HG03521 (cell line): ENCODE results near the gene AUH.

Source experiments
- ATAC-seq: cut with Tn5 transposase; IDR thresholded peaks from one replicate; pipeline ENCODE4 v1.9.1; 2021; ENCODE audit warnings: mild to moderate bottlenecking, moderate library complexity; ENCODE audit not compliant: unreplicated experiment

The AUH gene

DNA sequence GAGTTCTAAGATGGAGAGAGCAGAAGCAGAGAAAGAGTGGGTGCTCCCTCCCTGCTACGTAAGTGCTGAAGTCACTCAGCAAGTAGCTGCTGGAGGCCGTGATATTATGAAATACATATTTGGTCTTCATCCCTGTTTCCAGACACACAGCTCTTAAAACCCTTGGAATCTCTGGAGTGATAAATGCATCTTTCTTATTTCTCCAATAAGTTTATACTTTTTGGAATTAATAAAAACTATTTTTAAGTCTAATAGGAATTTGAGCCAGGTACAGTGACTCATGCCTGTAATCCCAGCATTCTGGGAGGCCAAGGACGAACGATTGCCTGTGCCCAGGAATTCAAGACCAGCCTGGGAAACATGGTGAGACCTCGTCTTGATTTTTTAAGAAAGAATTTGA lies 60.6 kb downstream of the AUH start:
- ATAC-seq, result no peak

DNA sequence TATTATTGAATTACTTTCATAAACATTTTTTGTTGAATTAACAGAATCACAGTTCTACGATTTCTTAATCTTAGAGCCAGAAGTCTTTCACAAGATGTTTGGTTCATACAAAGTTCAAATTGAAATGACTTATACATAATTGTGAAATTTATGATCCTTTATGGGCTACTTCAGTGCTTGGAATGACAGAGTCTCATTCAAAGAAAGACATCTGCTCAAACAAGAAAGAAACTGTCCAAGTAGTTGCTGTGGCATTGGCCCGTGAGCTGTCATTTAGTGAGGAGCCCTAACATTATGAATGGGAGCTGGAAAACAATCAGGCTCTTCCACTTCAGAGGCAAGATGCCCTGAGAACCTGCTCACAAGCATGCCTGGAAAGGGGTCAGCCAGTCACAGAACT lies 63.4 kb downstream of the AUH start:
- no peak for ATAC-seq

DNA sequence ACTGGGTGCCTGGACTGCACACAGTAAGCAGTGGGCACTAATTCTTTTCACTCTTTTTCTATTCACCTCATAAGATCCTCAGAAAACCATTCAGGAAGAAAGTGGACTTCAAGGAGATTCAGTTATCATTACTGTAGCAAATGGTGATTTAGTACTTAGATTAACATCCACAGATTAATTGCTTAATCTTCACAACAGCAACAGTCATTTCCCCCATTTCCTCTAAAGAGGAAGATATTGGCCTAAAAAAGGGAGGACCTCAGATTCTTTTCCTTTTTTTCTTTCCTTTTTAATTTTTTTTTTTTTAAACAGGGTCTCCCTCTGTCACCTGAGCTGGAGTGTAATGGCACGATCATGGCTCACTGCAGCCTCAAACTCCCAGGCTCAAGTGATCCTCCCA lies 64.4 kb downstream of the AUH start:
- ATAC-seq, result no peak

DNA sequence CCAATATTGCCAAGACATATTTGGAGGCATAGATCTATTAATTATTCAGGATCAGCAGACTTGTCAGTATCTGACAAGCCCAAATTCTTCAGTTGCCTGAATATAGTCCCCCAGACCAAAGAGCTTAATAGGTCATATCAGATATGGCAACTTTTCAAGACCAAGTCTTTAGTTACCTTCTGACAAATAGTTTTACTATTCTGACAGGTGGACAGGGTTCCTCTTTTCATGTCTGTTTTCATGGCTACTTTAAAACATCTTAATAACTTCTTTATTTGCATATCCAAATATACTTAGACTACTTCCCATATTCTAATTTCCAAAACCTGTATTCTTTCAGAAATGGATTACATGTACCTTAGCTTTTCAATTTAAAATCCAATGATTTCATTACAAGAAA lies 65.4 kb downstream of the AUH start:
- no peak for ATAC-seq

DNA sequence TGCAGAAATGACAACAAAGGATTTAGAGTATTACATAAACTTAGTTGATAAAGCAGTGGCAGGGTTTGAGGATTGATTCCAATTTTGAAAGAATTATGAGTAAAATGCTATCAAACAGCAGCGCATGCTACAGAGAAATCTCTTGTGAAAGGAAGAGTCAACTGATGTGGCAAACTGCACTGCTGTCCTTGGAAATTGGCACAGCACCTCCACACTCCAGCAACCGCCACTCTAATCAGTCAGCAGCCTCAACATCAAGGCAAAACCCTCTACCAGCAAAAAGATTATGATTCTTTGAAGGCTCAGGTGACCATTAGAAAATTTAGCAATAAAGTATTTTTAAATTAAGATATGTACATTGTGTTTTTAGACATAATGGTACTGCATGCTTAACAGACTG lies 66.4 kb downstream of the AUH start:
- ATAC-seq, result no peak

DNA sequence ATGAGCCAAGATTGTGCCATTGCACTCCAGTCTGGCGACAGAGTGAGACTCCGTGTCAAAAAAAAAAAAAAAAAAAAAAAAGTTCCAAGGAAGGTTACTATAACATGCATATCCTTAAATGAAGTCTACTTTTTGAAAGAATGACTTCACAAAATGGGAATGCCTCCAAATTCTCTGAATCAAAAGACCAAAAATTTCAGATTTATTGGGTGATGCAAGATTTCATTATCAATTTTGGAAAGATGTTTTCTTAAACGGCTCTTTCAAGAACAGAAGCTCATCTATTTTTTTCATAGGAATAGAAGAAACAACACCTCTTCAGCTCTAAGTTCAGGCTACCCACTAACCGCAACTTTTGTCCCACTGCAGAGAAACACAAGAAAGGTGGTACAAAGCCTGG lies 69.9 kb downstream of the AUH start:
- no peak for ATAC-seq

DNA sequence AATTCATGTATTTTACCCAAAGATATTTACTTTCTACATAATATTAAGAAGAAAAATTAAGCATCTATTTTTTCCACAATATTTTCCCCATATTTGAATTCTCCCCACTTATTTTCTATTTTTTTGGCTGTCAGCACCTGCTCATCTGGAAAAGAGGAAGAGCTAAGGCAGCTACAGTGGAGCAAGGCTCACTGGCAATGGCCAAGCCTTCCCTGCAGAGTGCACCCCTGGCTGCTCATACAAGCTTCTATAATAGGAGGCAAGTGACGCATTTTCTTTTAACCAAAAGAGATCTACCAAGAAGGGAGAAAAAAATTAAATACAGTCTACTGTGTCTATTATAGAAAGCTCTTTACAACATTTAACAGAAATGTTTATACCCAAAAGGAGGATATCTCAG lies 72.5 kb downstream of the AUH start:
- no peak for ATAC-seq

DNA sequence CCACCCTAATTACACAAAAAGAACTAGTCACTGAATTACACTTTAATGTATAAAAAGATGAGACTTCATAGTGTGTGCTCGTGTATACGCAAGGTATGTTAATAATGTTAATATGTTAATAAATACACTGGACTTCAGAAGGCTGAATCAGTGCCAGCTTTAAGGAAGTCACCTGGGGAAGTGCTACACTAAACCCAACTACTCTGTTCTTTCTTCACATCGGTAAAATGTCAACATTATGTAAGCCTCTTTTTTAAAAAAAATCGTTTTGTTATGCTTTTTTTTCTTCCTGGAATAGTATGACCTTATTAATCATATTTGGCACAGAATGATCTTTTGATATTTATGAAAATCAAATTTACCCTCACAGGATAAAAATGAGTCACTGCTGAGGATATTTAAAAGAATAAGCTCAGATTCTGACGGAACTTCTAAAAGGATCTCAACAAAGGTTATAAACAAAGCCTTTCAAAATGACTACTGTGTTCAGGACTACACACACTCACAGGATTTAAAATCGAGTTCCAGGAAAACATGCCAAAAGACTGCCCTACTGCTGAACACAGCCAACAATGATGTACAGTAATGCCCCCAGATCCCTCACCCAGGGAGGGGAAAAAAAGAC lies 75.9 kb downstream of the AUH start:
- ATAC-seq, result no peak

DNA sequence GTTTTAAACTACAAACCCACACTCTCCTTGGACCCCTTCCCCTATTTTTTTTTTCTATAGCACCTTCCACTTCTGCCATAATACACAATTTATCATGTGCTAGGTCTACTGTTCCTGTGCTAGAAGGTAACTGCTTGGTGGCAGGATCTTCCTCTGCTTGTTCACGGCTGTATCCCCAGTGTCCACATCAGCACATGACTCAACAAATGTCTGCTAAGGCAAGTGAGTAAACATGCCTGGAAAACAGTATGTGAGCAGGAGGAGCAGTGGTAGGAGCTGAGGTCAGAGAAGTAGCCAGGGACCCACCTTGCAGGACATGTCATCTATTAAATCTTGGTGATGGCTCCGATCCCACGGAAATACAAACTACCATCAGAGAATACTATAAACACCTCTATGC lies 79.4 kb downstream of the AUH start:
- ATAC-seq, result no peak

DNA sequence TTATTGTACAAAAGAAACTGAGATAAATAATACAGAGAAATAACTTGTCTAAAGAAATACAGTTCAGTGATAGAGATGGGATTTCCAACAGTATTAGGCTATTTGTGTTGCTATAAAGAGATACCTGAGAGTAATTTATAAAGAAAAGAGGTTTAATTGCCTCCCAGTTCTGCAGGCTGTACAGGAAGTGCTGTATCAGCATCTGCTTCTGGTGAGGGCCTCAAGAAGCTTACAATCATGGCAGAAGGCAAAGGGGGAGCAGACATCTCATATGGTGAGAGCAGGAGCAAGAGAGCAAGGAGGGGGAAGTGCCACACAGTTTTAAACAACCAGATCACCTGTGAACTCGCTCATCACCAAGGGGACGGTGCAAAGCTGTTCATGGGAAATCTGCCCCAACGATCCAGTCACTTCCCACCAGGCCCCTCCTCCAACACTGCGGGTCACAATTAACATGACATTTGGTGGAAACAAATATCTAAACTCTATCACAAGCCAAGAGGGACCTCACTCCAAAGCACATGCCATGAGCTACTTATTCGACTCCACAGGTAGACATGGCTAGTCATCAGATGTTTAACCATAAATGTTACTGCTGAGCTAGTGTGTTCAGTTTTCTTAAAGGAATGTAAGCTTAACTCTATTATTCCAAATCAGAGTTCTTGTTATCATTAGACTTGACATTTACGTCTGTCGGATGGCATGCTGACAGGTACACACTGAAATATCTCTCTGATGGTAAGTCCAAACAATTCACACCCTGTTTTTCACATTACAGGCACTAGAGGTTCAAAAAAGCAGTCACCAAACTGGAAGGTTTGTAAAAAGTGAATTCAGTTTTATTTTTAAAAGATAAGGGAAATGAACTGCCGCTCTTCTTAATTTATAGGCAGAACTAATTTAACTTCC lies 82.2 kb downstream of the AUH start:
- no peak for ATAC-seq

DNA sequence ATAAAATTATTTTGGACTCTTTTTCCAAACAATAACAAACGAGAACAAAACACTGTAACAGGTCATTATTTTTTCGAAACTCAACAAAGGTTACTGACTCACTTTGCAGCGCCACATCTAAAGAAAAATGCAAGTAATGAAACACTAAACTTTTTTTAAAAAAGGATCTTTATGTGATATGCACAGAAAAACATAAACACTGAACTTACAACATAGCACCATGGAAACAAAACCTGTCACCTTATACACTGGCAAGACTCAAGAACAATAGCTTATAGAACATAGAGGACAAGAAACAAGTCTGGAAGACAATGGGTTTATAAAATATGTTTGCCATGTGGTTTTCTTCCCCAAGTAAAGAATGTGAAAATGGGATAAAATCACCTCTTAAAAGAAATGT lies 85.2 kb downstream of the AUH start:
- ATAC-seq, result no peak

DNA sequence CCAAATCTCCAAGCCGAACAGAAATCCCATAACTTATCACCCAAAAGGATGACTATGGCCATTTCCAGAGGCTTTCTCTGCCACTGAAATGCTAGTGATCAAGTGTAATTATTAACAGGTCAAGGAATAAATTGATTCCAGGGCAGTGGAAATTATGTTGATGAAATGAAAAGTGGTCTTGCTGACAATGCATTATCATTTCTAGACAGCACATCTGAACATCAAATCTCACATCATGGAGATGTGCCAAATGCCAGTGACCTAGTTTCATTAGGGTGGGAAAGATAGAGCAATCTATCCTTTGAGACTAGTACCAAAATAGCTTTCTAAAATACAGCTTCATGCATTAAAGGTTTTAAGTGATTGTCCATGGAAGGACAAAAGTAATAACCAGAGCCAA lies 86.1 kb downstream of the AUH start:
- ATAC-seq, result no peak

DNA sequence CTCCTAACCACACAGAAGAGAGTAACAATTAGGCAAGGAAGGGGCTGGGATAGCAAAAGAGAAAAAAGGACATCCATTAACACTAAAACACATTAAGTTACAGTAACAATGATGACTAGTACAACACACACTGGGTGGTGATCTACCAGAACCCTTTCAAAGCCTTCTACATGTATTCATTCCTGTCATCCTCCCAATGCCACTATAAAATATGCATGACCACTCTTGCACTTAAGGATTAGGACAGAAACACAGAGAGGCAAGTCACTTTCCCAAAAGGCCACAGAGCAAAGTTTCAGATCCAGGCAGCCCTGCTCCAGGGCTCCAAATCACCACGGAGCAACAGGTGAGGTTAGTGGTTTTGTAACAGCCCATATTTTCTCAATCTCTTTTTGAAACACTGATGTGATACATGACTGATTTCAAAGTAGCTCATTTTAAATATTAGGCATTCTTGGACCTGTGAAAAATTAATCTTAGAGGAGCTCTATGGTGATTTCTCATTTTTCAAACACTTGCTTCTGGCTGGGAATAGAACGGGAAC lies 86.7 kb downstream of the AUH start:
- ATAC-seq, result no peak

DNA sequence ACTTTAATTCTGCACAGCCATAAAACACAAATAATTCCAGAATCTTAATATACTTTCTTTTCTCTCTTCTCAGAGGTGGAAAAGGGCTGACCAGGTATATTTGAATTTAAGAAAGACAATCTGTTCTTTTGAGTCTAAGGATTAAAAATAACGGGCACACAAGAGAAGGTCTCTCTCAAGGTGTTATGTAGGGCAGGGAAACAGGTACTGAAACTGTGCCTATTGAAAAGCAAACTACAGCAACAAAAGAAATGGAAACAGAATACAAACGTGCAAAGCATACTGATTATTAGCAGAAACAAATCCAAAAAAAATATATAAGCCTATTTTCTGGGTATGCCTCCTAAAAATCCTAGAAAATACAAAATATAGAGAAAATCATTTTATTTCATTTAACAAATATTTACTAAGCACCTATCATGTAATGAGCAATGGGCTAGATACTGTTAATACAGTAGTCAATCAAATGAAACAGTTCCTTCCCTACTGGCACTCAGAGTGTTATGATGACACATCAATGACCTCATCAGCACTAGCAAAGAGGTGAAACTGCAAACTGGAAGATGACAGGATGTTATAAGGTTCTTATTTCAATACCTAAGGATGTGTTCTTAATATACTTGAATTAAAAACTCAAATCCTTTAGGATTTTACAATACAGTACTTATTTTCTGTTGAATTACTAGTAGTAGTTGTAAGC lies 87.7 kb downstream of the AUH start:
- no peak for ATAC-seq

DNA sequence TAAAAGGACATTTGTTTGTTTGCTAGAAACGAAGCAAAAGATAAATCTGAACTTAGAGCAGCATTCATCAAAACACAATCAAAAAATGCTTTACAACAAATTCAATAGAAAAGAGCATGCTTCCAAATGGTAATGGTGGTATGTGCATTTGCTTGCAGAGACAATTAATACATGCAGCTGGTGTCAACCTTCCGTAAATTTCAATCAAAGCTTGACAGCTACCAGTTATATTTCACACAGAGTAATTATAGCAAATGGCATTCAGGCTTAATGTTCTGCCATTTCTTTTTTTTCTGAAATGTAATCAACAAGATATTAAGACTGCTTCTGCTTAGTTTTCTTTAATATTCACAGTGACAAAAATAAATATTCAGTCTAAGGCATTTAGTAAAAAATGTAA lies 90.6 kb downstream of the AUH start:
- ATAC-seq, result no peak

DNA sequence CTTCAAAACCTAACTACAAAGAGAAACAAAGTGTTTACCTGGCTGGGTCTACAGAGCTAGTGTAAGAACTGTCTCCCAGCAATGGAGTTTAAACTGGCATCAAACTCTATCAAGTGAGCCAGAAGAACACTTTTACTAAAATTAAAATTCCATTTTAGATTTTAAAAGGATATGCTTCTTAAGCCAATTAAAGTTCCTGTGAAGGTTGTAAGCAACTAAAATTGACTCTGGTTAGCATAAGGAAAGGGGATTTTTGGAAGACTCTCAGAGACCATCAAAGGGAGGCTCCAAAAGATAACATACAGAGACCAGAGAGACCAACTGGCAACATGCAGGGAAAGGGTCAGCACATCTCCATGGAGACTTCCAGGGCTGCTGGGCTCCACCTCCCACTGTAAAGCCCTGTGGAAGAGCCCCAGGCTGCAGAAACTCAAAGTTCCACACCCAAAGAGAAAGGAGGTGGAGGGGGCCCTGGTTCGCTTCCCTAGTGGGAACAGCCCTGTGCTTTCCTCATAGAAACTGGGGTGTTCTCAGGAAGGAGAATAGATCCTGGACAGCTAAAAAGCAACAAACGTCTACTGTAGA lies 91.7 kb downstream of the AUH start:
- no peak for ATAC-seq

DNA sequence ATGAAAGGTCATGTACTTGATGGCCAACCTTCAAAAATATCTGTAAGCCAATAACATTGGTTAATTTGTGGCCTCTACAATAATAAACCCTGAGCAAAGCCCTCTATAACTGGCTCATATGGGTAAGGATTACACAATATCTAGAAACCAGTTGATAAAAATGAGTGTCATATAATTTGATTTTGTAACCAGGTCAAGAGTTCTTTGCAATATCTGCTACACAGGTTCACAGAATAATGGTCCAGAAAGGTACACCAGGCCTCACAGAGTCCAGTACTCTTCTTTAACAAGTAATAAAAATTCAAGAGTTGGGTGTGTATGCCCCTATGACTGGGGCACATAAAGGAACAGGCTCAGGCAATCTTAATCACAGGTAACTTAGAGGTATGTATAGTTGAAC lies 95.3 kb downstream of the AUH start:
- ATAC-seq, result no peak

DNA sequence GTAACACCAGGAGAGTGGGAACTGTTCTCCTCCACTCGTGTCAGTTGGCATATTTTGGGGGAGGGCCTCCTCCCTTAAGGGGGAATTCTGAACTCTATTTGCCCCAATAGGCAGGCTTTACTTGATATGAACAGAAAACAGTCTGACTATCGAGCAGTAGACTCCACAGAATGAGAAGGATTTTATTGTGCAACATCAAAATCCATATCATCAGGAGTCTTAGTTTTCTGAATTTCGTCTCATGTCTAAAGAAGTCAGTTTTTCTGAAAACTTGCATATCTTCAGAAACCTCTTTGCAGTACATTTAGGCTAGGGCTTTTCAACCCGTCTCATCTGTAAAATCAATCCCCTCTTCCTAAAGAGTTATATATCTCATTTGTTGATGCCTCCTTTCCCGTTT lies 96.2 kb downstream of the AUH start:
- ATAC-seq, result no peak

DNA sequence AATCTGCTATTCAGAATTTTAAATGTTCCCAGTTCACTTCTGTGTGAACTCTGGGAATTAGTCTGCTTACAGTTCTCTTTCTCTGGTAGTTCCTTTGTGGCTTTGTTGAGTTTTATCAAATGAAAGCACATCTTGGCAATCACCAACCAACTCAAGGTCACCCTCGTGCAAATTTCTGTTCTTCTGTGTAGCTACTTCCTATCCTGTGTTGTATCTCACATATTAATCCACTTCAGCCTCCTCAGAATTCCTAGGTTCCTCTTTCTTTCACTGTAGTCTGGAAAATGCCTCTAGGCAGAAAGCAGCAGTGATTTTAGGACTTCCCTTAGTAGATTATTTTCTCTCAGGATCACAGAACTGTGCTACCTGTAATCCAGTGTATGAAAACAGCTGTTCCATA lies 100.3 kb downstream of the AUH start:
- no peak for ATAC-seq

DNA sequence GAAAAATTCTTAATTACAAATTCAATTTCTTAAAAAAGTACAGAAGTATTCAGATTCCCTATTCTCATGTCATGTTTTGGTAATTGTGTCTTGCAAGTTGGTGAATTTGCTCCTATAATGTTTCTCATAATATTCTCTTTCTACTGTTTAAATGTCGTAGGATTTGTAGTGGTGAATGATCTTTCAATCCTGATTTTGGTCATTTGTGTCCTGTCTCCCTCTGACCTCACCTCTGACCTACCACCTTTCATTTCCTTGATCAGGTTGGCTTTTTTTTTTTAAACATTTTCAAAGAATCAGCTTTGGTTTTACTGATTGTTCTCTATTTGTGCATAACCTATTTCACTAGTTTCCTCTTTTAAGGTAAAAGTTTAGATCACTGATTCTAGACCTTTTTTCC lies 102.6 kb downstream of the AUH start:
- ATAC-seq, result no peak

DNA sequence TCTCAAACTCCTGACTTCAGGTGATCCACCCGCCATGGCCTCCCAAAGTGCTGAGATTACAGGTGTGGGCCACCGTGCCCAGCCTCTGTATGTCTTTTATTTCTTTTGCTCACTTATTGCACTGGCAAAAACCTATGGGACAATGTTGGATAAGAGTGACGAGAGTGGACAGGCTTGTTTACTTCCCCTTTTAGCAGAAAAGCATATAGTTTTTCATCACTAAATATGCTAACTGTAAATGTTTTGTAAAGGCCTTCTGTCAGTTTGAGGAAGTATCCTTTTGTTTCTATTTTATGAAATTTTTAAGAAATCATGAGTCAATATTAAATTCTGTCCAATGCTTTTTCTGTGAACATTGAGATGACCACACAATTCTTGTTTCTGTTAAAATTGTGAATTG lies 103.3 kb downstream of the AUH start:
- ATAC-seq, result no peak
